ENCODE results near the gene PARD3B. TPM values are rescaled to one million over a fixed set of nuclear protein-coding genes. Genes with fewer than 3 reads are reported as not detected.
"Not testable (repeated sequence)": the region's sequence is repeated elsewhere in the genome, so short reads cannot be mapped to it uniquely, and the experiment has no call there.

The PARD3B gene
- total RNA-seq, 1 donor from 2014 or later, result 18.4 TPM

DNA sequence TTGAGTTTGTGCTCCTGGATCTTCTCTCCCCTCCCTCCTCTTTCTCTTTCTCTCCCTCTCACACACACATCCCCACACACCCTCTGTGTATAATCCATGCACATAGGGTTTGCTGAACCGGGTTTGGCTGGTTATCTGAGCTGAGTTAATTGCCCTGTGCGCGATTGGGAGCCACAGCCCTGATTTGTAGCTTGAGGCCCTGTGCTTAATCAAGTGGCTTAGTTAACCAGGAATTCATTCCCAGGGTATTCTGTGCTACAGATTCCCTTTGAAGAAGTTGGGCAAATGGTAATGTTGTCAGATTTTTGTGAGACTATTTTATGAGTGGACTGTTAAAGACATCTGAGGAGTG lies 6.2 kb downstream of the PARD3B start:
- DNase-seq (ENCODE audit: low read depth, low spot score), result no peak
- peak overlapping the region; percentile 83 for H3K27ac Mint-ChIP-seq (ENCODE audit: unreplicated experiment)
- TF ChIP-seq, protein P1, sequence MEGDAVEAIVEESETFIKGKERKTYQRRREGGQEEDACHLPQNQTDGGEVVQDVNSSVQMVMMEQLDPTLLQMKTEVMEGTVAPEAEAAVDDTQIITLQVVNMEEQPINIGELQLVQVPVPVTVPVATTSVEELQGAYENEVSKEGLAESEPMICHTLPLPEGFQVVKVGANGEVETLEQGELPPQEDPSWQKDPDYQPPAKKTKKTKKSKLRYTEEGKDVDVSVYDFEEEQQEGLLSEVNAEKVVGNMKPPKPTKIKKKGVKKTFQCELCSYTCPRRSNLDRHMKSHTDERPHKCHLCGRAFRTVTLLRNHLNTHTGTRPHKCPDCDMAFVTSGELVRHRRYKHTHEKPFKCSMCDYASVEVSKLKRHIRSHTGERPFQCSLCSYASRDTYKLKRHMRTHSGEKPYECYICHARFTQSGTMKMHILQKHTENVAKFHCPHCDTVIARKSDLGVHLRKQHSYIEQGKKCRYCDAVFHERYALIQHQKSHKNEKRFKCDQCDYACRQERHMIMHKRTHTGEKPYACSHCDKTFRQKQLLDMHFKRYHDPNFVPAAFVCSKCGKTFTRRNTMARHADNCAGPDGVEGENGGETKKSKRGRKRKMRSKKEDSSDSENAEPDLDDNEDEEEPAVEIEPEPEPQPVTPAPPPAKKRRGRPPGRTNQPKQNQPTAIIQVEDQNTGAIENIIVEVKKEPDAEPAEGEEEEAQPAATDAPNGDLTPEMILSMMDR (conservative IDR thresholded peaks at IDR 0.05), result no peak

DNA sequence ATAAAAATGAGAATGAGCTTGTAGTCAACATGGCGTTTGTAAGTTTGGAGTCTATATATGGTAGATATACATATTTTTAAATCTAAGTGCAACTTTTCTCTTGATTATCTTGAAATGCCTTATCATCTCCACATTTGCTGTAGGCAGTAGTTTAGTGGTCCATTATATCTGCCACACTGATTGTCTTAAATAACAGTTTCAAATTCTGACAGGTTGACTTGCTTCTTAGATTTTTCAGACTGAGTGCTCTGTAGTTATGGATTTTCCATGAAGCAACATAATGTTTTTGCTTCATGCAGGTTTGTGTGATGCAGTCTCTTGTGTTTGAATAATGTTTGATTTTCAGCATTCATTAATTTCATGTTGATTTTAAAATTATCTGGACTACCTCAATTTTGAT lies 12.3 kb downstream of the PARD3B start:
- H3K4me1 Mint-ChIP-seq, result no peaks in the 10 kb centered on the region
- peaks cover 17% of the 10 kb centered on the region for H3K9me3 Mint-ChIP-seq
- TF ChIP-seq, protein P1 (conservative IDR thresholded peaks at IDR 0.05), result no peak

More for the DNA sequence above, 6.2 kb downstream of the PARD3B start:
- H3K4me3 Mint-ChIP-seq, result no peak overlapping the region
- no peaks in the 10 kb centered on the region for H3K27me3 Mint-ChIP-seq (ENCODE audit: low read depth)
- H3K4me1 Mint-ChIP-seq, result peaks cover 35% of the 10 kb centered on the region
- peaks cover 3% of the 10 kb centered on the region for H3K9me3 Mint-ChIP-seq
- H3K36me3 Mint-ChIP-seq (ENCODE audit: low read depth), result peaks cover 9% of the 10 kb centered on the region

DNA sequence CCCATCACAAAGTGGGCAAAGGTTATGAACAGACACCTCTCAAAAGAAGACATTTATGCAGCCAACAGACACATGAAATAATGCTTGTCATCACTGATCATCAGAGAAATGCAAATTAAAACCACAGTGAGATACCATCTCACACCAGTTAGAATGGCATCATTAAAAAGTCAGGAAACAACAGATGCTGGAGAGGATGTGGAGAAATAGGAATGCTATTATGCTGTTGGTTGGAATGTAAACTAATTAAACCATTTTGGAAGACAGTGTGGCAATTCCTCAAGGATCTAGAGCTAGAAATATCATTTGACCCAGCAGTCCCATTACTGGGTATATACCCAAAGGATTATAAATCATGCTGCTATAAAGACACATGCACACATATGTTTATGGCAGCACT lies 14.1 kb downstream of the PARD3B start:
- H3K27me3 Mint-ChIP-seq (ENCODE audit: low read depth); H3K27ac Mint-ChIP-seq (ENCODE audit: unreplicated experiment); DNase-seq (ENCODE audit: low read depth, low spot score); H3K4me3 Mint-ChIP-seq; H3K4me1 Mint-ChIP-seq: not testable (repeated sequence)
- Mint-ChIP-seq H3K36me3 (ENCODE audit: low read depth) (peaks cover 30% of the 10 kb centered on the region), H3K9me3 (peaks cover 14% of the 10 kb centered on the region)

More for the DNA sequence above, 12.3 kb downstream of the PARD3B start:
- Mint-ChIP-seq H3K36me3 (ENCODE audit: low read depth) (peaks cover 33% of the 10 kb centered on the region), H3K27me3 (ENCODE audit: low read depth) (no peaks in the 10 kb centered on the region), H3K4me3 (no peak overlapping the region), H3K27ac (ENCODE audit: unreplicated experiment) (no peak overlapping the region)
- DNase-seq (ENCODE audit: low read depth, low spot score), result no peak

DNA sequence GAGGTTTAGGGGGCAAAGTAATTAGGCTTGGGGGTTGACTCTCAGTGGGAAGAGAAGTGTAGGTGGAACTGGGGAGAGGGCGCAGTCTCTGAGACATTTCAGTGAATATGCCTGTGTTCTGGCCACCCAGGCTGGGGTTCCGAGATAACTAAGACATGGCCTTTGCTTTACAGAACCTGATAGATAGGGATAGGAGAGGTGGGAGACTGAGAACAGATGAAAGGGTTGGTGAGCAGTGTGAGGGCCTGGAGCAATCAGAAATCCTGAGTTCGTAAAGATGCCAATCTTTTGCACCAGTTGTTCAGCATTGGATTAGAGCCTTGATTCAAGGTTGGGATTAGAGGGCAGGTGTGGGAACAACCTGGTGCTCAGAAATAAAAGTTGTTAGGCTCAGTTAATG lies 15.6 kb downstream of the PARD3B start:
- Mint-ChIP-seq H3K27me3 (ENCODE audit: low read depth) (no peaks in the 10 kb centered on the region), H3K4me1 (no peaks in the 10 kb centered on the region), H3K9me3 (peaks cover 14% of the 10 kb centered on the region), H3K27ac (ENCODE audit: unreplicated experiment) (no peak overlapping the region), H3K36me3 (ENCODE audit: low read depth) (peaks cover 27% of the 10 kb centered on the region), H3K4me3 (no peak overlapping the region)
- DNase-seq (ENCODE audit: low read depth, low spot score), result no peak
- TF ChIP-seq, protein P1 (conservative IDR thresholded peaks at IDR 0.05), result no peak

DNA sequence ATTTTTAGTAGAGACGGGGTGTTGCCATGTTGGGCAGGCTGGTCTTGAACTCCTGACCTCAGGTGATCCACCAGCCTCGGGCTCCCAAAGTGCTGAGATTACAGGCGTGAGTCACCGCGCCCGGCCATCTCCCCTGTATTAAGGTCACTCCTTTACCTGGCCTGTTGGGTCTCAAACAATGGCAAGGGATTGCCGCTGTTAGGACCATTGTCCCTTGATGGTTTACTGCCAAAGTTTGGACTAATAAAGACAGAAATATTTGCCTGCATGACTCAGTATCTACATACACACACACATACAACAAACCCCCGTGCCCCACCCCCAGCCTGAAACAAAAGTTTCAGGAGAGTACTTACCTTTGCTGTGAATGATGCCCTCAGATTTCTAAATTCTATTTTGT lies 16.5 kb downstream of the PARD3B start:
- TF ChIP-seq, protein P1 (conservative IDR thresholded peaks at IDR 0.05), result no peak
- Mint-ChIP-seq H3K4me1 (no peaks in the 10 kb centered on the region), H3K27me3 (ENCODE audit: low read depth) (no peaks in the 10 kb centered on the region), H3K9me3 (peaks cover 14% of the 10 kb centered on the region), H3K4me3 (no peak overlapping the region), H3K27ac (ENCODE audit: unreplicated experiment) (no peak overlapping the region), H3K36me3 (ENCODE audit: low read depth) (peaks cover 24% of the 10 kb centered on the region)
- DNase-seq (ENCODE audit: low read depth, low spot score), result no peak

DNA sequence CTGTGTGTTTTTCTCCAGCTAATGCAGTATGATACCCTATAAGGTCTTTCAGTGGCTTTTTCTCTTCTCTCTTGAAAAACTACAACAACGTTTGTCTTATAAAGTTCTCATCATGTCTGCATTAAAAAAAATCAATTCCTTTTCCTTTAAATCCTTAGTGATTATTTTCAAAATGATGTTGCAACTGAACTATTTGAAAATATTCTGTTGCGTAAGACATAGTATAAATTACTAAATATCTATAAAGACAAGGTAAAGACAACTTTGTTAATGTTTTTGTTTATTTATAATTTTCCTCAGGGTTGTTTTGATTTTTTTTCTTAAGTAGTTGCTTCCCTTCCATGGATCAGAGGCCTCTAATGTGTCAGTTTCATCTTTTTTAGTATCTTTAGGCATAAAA lies 21.2 kb downstream of the PARD3B start:
- DNase-seq (ENCODE audit: low read depth, low spot score), result no peak
- Mint-ChIP-seq H3K27me3 (ENCODE audit: low read depth) (no peaks in the 10 kb centered on the region), H3K27ac (ENCODE audit: unreplicated experiment) (no peak overlapping the region), H3K9me3 (no peaks in the 10 kb centered on the region), H3K36me3 (ENCODE audit: low read depth) (peaks cover 4% of the 10 kb centered on the region), H3K4me3 (no peak overlapping the region), H3K4me1 (no peaks in the 10 kb centered on the region)
- TF ChIP-seq, protein P1 (conservative IDR thresholded peaks at IDR 0.05), result no peak

Measured in neural crest cell (in vitro differentiated cells).